HK-2 (cell line): Measurements from ENCODE around the gene CREBZF.
"Not testable (repeated sequence)": the region's sequence is repeated elsewhere in the genome, so short reads cannot be mapped to it uniquely, and the experiment has no call there.

Source experiments
- DNase-seq: peaks from one replicate; pipeline ENCODE4 v3.0.0-alpha.2; 2018; ENCODE audit not compliant: unreplicated experiment

The CREBZF gene

DNA sequence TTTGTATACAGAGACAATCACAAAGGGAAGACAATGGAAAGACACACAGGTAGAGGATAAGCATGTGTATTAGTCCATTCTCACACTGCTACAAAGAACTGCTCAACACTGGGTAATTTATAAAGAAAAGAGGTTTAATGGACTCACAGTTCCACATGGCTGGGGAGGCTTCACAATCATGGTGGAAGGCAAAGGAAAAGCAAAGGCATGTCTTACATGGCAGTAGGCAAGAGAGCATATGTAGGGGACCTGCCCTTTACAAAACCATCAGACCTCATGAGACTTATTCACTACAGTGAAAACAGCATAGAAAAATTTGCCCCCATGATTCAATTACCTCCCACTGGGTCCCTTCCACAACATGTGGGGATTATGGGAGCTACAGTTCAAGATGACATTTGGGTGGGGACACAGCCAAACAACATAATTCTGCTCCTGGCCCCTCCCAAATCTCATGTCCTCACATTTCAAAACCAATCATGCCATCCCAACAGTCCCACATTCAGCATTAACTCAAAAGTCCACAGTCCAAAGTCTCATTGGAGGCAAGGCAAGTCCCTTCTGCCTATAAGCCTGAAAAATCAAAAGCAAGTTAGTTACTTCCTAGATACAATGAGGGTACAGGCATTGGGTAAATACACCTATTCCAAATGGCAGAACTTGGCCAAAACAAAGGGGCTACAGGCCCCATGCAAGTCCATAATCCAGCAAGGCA lies 6.2 kb upstream of the CREBZF start:
- DNase-seq, result not testable (repeated sequence)

DNA sequence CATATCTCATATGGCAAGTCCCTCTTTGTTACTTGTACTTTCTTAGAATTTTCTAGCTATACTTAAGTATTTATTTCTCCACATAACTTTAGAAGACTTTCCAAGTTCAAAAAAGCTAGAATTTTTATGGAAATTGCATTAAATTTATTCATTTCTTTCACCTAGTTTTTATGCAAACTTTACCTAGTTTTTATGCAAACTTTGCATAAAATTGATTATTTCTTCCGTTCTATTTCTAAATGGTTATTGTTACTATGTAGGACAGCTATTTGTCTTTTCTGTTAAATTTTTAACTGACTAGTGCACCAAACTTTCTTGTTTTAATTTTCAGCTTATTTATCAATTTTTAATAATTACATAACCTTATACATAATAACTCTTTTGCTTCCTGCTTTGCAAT lies 3.2 kb upstream of the CREBZF start:
- DNase-seq, result no peak

DNA sequence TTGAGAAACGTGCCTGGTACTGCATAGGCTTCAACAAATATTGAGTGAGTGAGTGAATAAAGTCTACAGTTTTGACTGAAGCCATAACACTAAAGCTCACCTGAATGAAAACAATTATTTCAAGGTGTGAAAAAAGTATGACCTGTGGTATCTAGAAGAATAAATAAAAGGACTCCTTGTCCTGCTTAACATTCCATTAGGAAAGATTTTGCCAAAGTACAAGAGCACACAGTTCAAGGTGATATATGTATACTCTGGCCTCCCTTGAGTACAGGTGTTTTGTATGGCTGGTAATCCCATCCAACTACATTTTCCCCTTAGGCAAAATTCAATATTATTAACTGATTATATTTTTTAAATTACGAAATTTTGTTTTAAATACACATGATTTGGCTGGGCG lies 1.8 kb upstream of the CREBZF start:
- no peak for DNase-seq

DNA sequence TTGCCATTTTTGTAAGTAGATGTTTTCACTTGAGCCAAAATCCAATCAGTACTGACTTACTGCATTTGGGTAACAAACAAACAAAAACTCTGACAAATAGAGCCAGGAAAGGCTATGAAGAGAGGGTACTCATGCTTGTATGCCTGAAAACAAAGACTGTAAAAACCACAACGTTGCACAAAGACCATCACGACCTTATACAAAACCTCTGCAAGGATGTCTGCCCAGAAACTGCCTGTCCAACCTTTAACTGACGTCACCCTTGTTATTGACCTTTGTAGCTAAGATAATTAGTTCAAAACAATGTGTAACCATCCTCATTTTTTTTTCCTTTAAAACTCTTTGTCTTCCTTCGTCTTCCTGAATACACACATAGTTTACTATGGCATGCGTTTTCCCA lies 804 bp upstream of the CREBZF start:
- DNase-seq, result no peak

DNA sequence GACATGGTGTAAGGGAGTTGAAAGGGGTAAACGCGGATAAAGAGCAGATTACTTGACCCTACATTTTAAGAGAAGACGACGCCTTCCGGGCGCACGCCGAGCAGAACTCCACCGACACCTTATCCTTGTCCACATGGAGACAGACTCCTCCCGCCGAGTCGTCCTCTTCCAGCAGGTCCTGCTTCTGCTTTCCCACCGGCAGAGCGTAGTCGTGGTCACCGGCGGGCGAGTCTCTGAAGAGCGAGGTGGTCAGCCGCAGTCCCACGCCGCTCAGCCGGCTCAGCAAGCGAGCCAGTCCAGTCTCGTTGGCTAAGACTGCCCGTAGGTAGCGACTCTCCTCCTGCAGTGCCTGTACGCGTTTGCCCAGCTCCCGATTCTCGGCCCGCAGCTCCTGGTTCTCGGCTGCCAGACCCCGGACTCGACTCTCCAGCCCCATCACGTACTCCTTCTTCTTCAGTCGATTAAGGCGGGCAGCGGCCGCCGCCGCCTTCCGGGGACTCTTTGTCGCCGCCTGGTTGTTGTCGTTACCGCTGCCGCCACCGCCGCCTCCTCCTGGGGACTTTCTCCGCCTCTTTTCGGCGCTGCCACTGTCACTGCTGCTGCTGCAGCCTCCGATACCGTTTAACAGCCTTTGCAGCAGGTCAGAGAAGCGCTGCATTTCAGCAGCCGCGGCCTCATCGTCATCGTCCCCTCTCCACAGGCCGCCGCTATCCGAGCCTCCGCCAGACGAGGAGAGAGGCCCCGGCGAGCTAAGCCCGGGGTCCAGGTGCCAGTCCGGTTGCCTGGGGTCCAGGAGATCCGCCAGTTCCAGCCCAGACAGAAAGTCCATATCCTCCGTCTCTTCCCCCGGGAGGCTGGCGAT lies 945 bp downstream of the CREBZF start:
- DNase-seq, result peak; percentile 68

DNA sequence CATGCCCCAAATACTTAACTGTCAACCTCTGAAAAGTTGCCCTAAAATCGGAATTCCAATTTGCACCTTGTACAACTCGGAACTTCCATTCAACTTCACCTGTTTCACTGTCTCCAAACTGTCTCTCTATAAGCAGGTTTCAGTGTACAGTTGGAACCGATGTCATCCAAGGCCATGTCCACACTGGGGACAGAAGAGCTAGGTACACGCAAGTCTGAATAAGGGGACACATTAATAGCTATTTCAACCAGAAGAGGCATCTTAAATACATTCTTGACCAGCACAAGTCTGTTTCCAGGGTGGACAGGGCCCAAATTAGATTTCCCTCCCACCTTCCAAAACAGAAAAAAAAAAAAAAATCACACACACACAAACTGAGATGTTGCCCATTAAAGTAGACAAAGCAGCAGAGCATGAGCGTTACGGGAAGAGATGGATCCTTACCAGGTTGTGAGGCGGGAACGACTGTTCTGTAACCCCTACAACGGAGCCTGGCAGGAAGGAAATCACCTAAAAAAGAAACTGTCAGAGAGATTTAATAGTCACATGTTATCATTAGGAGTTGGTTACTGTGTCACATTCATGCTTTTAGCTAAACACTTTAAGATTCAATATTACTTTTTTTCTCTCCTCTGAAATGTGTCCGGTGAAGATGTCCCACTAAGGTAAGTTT lies 1.7 kb downstream of the CREBZF start:
- DNase-seq, result no peak

DNA sequence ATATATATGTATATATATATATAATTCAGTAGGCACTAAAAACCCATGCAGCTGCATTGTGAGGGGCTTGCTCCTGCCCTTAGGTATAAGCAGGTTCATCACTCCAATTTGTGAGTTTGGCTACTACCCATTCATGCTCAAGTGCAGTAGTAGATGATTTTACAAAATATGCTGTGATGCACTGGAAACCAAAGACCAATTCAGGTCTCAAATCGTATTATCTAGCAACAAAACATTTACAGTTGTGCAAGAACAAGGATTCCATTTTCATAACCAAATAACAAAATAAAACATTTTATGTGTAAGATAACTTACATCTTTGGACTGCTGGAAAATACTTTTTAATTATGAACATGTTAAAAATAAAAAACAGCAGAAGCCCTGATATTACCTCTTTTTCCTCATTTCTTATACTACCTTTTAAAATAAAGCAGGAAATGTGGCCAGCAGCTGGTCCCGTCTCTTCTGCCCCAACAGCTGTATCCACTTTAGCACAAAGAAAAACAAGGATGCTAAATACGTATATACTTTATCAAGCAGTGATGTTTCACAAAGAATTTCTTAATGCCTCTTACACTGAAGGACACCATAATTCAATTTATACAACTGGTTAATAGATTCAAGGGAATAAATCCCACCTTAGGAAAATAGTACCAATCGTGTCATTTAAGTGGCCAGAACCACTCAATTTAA lies 2.8 kb downstream of the CREBZF start:
- no peak for DNase-seq

DNA sequence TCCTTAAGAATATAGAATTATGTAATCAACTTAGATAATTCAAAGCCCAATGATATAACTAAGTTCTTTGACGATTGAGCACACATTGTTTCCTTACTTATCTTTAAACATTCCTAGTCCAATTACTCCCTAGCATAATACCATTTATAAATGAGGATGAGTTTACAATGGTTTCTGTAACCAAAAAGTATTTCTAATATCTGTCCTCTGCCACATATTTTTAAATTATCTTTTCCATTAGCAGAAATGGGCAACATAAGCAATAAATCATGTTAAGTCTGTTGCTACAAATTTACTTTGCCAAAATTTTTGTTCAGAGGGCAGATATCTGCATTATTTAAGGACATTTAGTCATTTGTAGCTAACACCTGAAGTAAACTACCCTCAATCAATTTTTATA lies 6.7 kb downstream of the CREBZF start:
- no peak for DNase-seq

DNA sequence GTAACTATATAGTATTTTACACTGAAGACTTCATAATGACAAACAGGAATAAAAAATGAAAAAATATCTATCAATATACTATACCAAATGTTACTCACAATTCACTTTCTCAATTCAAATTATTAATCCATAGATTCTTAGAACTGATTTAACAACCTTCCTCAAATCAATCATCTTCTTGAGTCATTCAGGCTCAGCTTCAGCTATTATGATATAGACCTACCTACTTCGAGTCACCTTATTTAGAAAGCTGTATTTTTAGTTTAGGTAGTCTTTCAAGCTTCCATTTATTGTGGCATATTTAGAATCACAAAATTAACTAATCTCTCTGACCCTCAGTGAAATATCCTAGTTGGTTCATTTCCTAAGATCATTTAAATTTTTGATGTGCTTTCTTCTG lies 8.2 kb downstream of the CREBZF start:
- no peak for DNase-seq

DNA sequence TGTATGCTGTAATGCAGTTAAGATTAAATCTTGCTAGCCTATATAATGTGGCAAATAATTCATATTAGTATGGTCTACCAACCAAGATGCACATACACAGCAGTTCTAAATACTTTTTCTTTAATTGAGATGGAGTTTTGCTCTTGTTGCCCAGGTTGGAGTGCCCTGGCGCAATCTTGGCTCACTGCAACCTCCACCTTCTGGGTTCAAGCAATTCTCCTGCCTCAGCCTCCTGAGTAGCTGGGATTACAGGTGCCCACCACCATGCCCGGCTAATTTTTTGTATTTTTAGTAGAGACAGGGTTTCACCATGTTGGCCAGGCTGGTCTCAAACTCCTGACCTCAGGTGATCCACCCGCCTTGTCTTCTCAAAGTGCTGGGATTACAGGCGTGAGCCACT lies 10.6 kb downstream of the CREBZF start:
- not testable (repeated sequence) for DNase-seq

DNA sequence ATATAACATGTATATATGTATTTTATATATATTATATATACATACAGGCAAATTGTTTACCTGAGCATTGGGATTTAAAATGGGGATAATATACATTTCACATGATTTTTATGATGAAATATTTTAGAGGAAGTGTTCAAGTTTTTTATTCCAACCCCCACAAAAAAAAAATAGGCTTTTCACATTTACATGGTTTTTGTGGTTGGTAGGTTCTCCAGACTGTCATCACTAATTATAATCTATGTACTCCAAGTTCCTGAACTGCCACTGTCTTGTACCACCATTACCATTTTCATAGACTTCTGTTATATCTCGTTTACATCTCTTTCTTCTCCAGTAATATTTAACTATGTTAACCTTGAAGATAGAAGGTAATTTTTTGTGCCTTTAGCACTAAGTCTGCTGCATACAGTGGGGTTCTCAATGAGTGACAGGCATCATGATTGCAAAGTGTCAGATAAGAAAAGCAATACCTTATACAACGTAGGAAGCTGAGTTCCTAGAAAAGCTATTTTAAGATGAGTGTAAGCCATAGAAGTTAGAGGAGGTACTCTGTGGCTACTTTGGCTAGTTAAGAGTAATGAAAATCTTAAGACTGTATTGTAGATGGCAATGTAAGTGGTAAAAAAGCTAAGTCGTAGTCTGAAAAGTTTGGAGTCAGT lies 12.0 kb downstream of the CREBZF start:
- no peak for DNase-seq

DNA sequence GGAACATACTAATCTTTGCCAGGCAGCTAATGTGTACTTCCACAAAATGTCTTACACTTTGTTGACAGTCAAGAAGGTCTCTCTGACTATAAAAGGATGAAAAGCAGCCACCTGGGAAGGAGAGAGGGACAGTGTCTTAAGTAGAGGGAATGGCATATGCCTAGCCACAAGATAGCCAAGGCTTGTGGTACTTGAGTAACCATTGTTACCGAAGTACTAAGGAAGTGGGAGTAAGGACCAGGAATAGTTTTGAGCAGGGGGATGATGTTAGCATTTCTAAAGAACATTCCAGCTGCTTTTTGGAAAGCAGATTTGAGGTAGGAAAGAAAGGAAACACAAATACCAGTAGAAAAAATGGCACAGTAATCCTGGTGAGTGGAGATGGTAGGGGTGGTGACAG lies 13.8 kb downstream of the CREBZF start:
- DNase-seq, result no peak

DNA sequence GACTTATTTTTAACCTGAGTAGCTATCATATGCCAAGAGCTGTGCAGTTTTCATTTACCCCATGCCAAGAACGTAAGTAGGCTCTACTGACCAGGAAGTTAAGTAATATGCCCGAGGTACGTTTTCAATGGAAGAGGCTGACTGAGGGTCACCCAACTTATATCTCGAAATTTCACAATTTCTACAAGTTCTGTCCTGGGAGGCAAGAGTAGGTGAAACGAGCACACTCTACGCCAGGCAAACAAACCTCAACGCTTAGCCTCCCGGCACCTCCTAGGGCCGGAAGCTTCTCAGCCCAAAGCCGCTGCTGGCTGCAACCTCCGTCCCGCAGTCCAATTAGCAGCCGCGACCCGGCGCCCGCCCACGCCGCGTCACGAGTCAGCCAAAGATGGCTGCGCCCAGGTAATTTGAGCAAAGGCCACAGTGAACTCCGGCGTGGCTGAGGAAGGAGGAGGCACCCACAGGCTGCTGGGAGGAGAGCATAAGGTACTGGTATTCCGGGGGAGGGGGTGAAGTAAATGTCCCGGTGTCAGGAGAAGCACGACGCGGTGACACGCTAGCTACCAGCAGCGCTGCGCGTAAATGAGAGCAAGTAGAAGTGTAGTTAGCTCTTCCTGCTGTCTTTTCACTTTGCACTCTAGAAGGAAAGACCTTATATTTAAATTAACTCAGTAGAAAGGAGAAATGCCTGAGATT lies 17.2 kb downstream of the CREBZF start, which contains the start of gene TMEM126A:
TSS of gene TMEM126A (plus strand) at position 364 of the 696 bp plus-strand sequence. CDS start 2,289 bp downstream, outside the sequence.
- DNase-seq, result peak; percentile 87

DNA sequence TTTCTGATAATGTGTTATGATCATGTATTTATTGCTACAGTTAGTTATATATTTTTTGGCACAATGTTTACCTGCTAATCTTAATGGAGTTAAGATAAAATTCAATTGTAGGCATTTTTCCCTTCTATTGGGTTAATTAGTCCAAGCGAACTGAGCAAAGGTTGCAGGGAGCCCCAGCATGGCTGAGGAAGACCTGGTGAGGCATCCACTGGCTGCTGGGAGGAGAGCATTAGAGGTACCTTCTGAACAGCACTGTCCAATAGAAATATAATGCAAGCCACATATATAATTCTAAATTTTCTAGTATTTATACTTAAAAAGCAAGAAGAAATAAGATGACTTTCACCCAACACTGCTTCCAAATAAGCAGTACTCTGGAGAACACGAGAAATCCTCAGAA lies 17.9 kb downstream of the CREBZF start:
- DNase-seq, result no peak

DNA sequence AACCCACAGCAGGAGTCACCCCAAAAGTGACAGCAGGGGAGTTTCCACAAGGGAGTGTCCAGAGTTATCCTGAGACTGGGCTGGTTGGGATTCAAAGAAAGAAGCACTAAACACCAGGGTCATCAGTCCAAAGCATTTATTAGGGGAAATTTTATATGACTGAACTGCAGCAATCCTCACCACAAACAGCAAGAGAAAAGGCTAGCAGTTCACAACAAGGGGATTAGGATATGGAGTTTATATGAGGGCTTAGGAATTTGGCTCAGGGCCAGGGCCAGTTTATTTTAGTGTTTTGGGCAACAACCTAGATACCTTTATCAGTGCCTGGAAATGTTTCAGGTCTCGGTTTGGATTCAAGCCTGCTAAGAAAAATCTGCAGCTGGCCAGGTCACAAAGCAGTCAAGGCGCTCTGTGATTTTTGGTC lies 21.7 kb downstream of the CREBZF start:
- DNase-seq, result no peak

DNA sequence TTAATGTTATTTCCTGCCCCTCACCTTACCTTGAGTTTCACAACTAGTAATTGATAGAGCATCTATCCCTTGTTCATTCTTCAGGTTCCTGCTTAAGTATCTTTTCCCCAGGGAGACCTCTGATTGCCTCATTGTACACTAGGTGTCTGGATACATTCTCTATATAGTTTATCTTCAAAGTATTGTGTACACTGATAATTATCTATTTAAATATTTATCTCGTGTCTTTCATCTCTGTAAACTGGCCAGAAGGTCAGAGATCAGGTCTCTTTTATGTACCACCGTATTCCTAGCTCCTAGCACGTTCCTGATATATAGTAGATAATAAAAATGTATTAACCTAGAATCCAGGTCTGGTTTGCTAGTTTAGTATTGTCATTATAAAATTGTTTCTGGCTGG lies 30.2 kb downstream of the CREBZF start:
- no peak for DNase-seq

DNA sequence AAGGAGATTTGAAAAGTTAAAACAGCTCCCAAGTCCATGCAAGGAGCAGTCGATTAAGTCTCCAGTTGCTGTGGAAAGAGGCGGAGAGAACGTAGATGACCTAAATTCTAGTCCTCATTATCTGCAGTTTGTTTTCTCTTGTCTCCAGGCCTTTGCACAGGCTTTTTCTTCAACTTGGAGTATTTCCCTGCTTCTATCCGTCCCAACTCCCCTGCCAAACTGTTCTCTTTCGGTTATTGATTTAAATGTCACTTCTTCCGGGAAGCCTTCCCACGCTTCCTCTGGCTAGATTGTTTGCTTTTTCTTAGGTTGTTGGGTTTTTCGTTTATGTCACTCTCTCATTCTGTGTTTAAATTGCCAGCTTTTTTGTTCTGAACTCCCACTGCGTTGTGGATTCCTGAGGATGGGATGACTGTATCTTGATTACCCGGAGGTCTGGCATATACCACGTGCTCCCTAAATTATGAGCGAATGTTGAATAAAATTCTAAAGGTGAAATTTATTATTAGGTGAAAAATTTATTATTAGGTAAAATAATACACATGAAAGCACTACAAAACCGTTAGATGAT lies 36.1 kb downstream of the CREBZF start:
- DNase-seq, result no peak

DNA sequence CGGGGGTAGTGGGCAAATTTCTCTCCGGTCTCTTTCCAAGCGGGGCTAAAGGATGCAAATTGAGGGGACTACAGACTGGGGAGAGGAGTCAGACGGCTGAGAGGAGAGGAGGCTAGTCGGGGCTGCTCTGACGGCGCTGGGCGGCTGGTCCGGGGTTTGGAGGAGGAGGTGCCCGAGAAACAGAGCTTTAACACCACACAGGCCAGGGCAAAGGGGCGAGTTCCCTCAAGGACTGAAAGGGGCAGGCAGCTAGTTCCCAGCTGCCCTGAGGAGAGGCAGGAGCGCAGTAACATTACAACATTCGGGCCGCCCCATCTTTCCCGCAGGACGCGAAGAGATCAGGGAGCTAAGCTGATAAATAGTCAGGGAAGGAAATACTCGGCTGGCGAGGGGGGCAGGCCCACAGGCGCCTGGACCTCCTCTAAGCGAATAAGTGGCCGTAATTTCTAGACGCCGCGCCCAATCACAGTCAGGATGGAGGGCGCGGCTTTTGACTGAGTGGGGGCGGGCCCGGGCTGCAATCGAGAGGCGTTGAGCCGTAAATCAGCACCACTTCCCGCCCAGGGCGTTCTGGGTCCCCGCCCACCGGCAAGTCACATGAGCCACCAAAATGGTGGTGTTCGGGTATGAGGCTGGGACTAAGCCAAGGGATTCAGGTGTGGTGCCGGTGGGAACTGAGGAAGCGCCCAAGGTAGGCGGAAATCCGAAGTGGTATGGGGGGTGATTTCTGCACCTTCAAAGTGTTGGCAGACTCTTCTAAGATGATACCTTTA lies 36.7 kb downstream of the CREBZF start, which contains the start of gene TMEM126B:
TSS of gene TMEM126B (plus strand) at position 596 of the 773 bp plus-strand sequence. CDS start at position 611, 15 bp downstream.
- DNase-seq, result peak; percentile 93

DNA sequence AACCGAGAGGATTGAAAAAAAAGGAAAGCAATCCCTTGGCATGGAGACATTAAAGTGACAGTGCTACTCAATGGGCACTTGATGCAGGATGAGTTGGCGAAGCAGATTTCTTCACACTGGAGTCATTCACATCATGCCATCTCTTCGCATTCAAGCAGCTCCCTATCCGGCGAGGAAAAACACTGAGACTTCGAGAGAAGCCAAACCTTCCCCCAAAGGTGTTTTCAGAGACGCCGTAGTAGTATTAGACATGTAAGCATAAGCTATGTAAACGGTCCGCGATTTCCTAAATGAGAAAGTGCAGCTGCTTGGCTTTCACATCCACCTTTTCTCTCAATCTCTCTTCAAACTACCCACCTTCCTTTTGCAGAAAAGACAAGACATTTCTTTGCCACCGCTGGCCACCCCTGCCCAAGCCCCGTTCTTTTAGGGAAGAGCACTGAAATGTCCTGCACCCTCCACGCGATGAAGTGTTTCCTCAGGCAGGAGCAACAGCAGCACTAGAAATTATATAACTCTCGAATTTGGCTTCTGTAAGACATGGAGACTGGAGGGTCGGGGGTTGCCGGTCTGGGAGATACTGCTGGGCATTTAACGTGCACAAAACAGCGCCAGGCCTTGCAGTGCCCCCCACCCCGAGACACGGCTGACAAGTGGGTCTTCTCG lies 37.5 kb downstream of the CREBZF start, which contains the start of gene DLG2:
TSS of gene DLG2 (minus strand) at position 13 of the 666 bp plus-strand sequence.
- no peak for DNase-seq
